K562 (cell line): ENCODE data around the gene KLK5. TPM values are rescaled to one million over a fixed set of nuclear protein-coding genes. Genes with fewer than 3 reads are reported as not detected.

Experiments
- ATAC-seq: fragments of 200-7000 bp; cut with Tn5 transposase; 3 replicates; pipeline ENCODE4 v1.9.1; 2020; ENCODE audit warnings: moderate library complexity
- BruUV-seq: library from RNA; stranded (reverse); fragments of 400-500 nt; replicated peaks from 2 replicates; lab custom pipeline; 2021; lab: Mats Ljungman, UMichigan
- CTCF ChIA-PET: fragments of 300-600 bp; formaldehyde crosslinking; extraction: SDS; loops from one replicate; lab custom pipeline; 2021; ENCODE audit warnings: low intra/inter-chr PET ratio; lab: Yijun Ruan, JAX
- POLR2A ChIA-PET: fragments of 300-600, 350-650 bp; sonication (Branson Sonifier 250); formaldehyde crosslinking; extraction: SDS; loops from one replicate; lab custom pipeline; 2021; ENCODE audit warnings: antibody characterized with exemption, inconsistent platforms; lab: Yijun Ruan, JAX
- DNase-seq, 4 experiments: peaks; one replicate each; pipeline versions ENCODE4 v3.0.0 to v3.0.0-alpha.2; 2011 to 2018; ENCODE audit warnings: low spot score in 3 of 4, mixed read lengths in 3 of 4; ENCODE audit errors: extremely low read depth in 1 of 4
- FAIRE-seq: peaks from 2 replicates; lab custom pipeline; 2011; peaks lifted over from hg19 to GRCh38; lab: Jason Lieb, UNC
- H2AFZ ChIP-seq: 2 replicates; pipeline ENCODE4 v1.6.0; 2011; ENCODE audit warnings: low read depth, low read length, control low read depth, inconsistent platforms
- H3K27ac ChIP-seq: fragments of 200-600 bp; 3 replicates; pipeline ENCODE4 v1.8.0; 2011; ENCODE audit warnings: low read depth, mild to moderate bottlenecking, control low read depth, inconsistent platforms, low read length, moderate library complexity, mixed read lengths; ENCODE audit errors: extremely low read depth
- H3K27me3 ChIP-seq, 2 experiments: fragments of 300-600 bp in 1 of 2; 2 replicates in 1 of 2; 3 replicates in 1 of 2; pipeline versions ENCODE4 v1.6.0 to v1.8.0; 2011; ENCODE audit warnings: inconsistent platforms in 2 of 2, low read length in 2 of 2, mild to moderate bottlenecking in 1 of 2, mixed read lengths in 1 of 2, moderate library complexity in 1 of 2; ENCODE audit not compliant: control insufficient read depth in 2 of 2, insufficient read depth in 2 of 2
- H3K36me3 ChIP-seq: fragments of 300-600 bp; 3 replicates; pipeline ENCODE4 v1.8.0; 2011; ENCODE audit warnings: mild to moderate bottlenecking, low read length, inconsistent platforms; ENCODE audit not compliant: control insufficient read depth, insufficient read depth
- H3K4me1 ChIP-seq, 2 experiments: fragments of 200-600 bp in 1 of 2; replicated peaks in 1 of 2; 2 replicates in 1 of 2; 3 replicates in 1 of 2; pipeline versions ENCODE4 v1.5.1 to v1.8.0; 2011; ENCODE audit warnings: inconsistent platforms in 2 of 2, low read length in 2 of 2, mild to moderate bottlenecking in 1 of 2, mixed read lengths in 1 of 2, moderate library complexity in 1 of 2; ENCODE audit not compliant: control insufficient read depth in 2 of 2, insufficient read depth in 2 of 2
- H3K4me2 ChIP-seq: 2 replicates; pipeline ENCODE4 v1.6.1; 2011; ENCODE audit warnings: low read length, control low read depth, inconsistent platforms, mixed read lengths; ENCODE audit not compliant: insufficient read depth
- H3K4me3 ChIP-seq: fragments of 200-600 bp; sonication (generic), shearing (Covaris generic); 2 replicates; pipeline ENCODE4 v1.5.1; 2016; ENCODE audit warnings: control low read depth, inconsistent platforms
- H3K79me2 ChIP-seq: fragments of 200-600 bp; 3 replicates; pipeline ENCODE4 v1.8.0; 2011; ENCODE audit warnings: low read length, inconsistent platforms; ENCODE audit not compliant: control insufficient read depth, insufficient read depth
- H3K9ac ChIP-seq, 2 experiments: 2 replicates each; pipeline versions ENCODE4 v1.6.0 to v1.6.1; 2011; ENCODE audit warnings: low read depth in 2 of 2, low read length in 2 of 2, control low read depth in 1 of 2, inconsistent platforms in 1 of 2, mild to moderate bottlenecking in 1 of 2, mixed read lengths in 1 of 2; ENCODE audit not compliant: insufficient read depth in 1 of 2
- H3K9me1 ChIP-seq: one replicate; pipeline ENCODE4 v1.6.0; 2011; ENCODE audit warnings: inconsistent platforms, mild to moderate bottlenecking, low read length, moderate library complexity; ENCODE audit not compliant: control insufficient read depth, insufficient read depth
- H3K9me3 ChIP-seq: replicated peaks from 2 replicates; pipeline ENCODE4 v1.5.1; 2011; ENCODE audit warnings: low read depth, low read length, inconsistent platforms; ENCODE audit not compliant: control insufficient read depth, insufficient read depth
- H4K20me1 ChIP-seq: replicated peaks from 2 replicates; pipeline ENCODE4 v1.6.1; 2011; ENCODE audit warnings: low read length, inconsistent platforms, mixed read lengths; ENCODE audit not compliant: control insufficient read depth, insufficient read depth
- E2F5 ChIP-seq: sonication (generic); formaldehyde crosslinking; IDR thresholded peaks from 2 replicates; pipeline ENCODE4 v1.8.0; 2022; ENCODE audit warnings: mild to moderate bottlenecking, missing genetic modification reagents
- GMEB1 ChIP-seq: fragments of 250-450 bp; sonication (Bioruptor Pico); IDR thresholded peaks from 2 replicates; pipeline ENCODE4 v1.4.0; 2020; ENCODE audit warnings: mild to moderate bottlenecking
- HNRNPK ChIP-seq: fragments of 200-400 bp; formaldehyde crosslinking; IDR thresholded peaks from one replicate; pipeline ENCODE4 v1.6.1; 2018; ENCODE audit warnings: mild to moderate bottlenecking, low read depth, low read length; ENCODE audit not compliant: poor library complexity, severe bottlenecking
- MED1 ChIP-seq: sonication (generic); formaldehyde crosslinking; IDR thresholded peaks from 2 replicates; pipeline ENCODE4 v1.8.1; 2023; ENCODE audit warnings: missing genetic modification reagents, borderline replicate concordance
- PCBP2 ChIP-seq: fragments of 200-400 bp; formaldehyde crosslinking; IDR thresholded peaks from 2 replicates; pipeline ENCODE4 v1.6.1; 2018; ENCODE audit warnings: low read length, low read depth, mild to moderate bottlenecking, moderate library complexity; ENCODE audit not compliant: poor library complexity, severe bottlenecking
- SREBF2 ChIP-seq: sonication (generic); formaldehyde crosslinking; IDR thresholded peaks from 2 replicates; pipeline ENCODE4 v1.4.0; 2020; ENCODE audit warnings: mild to moderate bottlenecking, missing genetic modification reagents
- SRSF7 ChIP-seq: fragments of 200-400 bp; formaldehyde crosslinking; optimal IDR thresholded peaks from 2 replicates; pipeline ENCODE3; 2017; ENCODE audit warnings: mild to moderate bottlenecking, low read depth, low read length
- STAT5A ChIP-seq: IDR thresholded peaks from 2 replicates; pipeline ENCODE4 v1.6.1; 2012; ENCODE audit warnings: low read length, inconsistent platforms, borderline replicate concordance
- SUPT5H ChIP-seq: fragments of 450-650 bp; IDR thresholded peaks from 2 replicates; pipeline ENCODE4 v1.6.1; 2016
- ZNF239 ChIP-seq: fragments of 250-450 bp; sonication (Bioruptor Pico); IDR thresholded peaks from 2 replicates; pipeline ENCODE4 v1.4.0; 2020; ENCODE audit warnings: mild to moderate bottlenecking
- WGBS: fragments of 100-300 bp; shearing (Covaris generic); methylation state at CpG from one replicate; pipeline ENCODE4 v1.1.6; 2016; ENCODE audit warnings: low coverage, mixed read lengths; ENCODE audit not compliant: insufficient coverage; ENCODE audit errors: missing lambda C conversion rate; 5-methylcytosine and 5-hydroxymethylcytosine counted together
- in situ Hi-C: fragments of 300-500 bp; cut with MboI; formaldehyde crosslinking; loops from 4 replicates; pipeline ENCODE4 v1.15.0; 2018; ENCODE audit warnings: inconsistent platforms, mixed read lengths
- intact Hi-C: fragments of 100-400 bp; cut with micrococcal nuclease; formaldehyde crosslinking; loops from 2 replicates; pipeline ENCODE4 v1.14.2; 2022
- polyA plus RNA-seq, 8 experiments: library from polyadenylated mRNA; depleted of rRNA in 4 of 8; stranded (reverse) in 5 of 8; unstranded in 3 of 8; fragments of >200 nt; fragmentation: Nextera tagmentation in 2 of 8; fragmentation: Illumina TruSeq in 1 of 8; extraction: Ambion mirVana in 2 of 8; extraction: Trizol in 1 of 8; gene quantifications; 2 replicates each; pipeline versions ENCODE4 v1.2.1 to v1.2.3, GENCODE V29; 2011 to 2014; ENCODE audit warnings: inconsistent platforms in 1 of 8, missing spikeins in 1 of 8
- total RNA-seq, 7 experiments: library from RNA; depleted of rRNA in 6 of 7; stranded (reverse); fragments of >200 nt in 6 of 7; fragmentation: Illumina TruSeq in 2 of 7; extraction: Trizol in 2 of 7; gene quantifications; 2 replicates each; pipeline versions ENCODE4 v1.2.1 to v1.2.3, GENCODE V29; 2011 to 2021; ENCODE audit warnings: low replicate concordance in 1 of 7

The KLK5 gene
- total and polyA plus RNA-seq, 9 of the 15 experiments (the other 6 are each of a cell fraction or from before 2014, with no cell fraction given): not detected

- ChIA-PET CTCF (no interaction called here), POLR2A (interaction anchor here (1.2 kb wide), 1 partner anchor 194 kb away, joined by 3 read pairs; no protein-coding TSS in a partner anchor)
- H3K79me2 ChIP-seq: no peaks in the 10 kb centered on the region
- no peaks in the 10 kb centered on the region for H3K36me3 ChIP-seq
- BruUV-seq: no TSS peak
- no peak overlapping the region for H3K9ac ChIP-seq
- no peaks in the 10 kb centered on the region for H4K20me1 ChIP-seq
- 0 out of 2 replicates have a peak, but pooled peaks cover 3% of the 10 kb centered on the region for H3K9me3 ChIP-seq
- intact Hi-C loops (no loop called here), in situ Hi-C loops (no loop called here)
- no peak overlapping the region for H3K4me3 ChIP-seq
- no peak for FAIRE-seq
- H3K4me1 ChIP-seq: no peaks in the 10 kb centered on the region
- no peaks in the 10 kb centered on the region for H3K9me1 ChIP-seq
- 2% methylated on average over 4 of the region's 4 CpGs for WGBS
- no peak overlapping the region for H3K27ac ChIP-seq
- no peak for TF ChIP-seq SUPT5H
- TF ChIP-seq ZNF239 (CRISPR knock-in tag): no peak
- no peak for TF ChIP-seq SREBF2 (CRISPR knock-in tag)
- no peak for TF ChIP-seq STAT5A
- no peak for TF ChIP-seq SRSF7
- peak; percentile 65 for TF ChIP-seq PCBP2
- no peak for TF ChIP-seq E2F5
- peak; percentile 89 for TF ChIP-seq HNRNPK
- no peak for TF ChIP-seq MED1
- TF ChIP-seq GMEB1: no peak
- no peak for DNase-seq
- peaks cover 0 to under 1% of the 10 kb centered on the region in 2 experiments; a peak in 2 of 5 replicates for H3K27me3 ChIP-seq
- no peak for ATAC-seq
- H3K4me2 ChIP-seq: no peak overlapping the region
- no peak overlapping the region for H2AFZ ChIP-seq
These were observed 50.2 kb downstream of the KLK5 start for GRCh38 chr19:50902640-50903039.
